GM21515 (cell line): ENCODE data around the gene GINS1.
"Not testable (repeated sequence)": the region's sequence is repeated elsewhere in the genome, so short reads cannot be mapped to it uniquely, and the experiment has no call there.

Source experiments
- ATAC-seq: cut with Tn5 transposase; IDR thresholded peaks from one replicate; pipeline ENCODE4 v1.9.1; 2021; ENCODE audit not compliant: unreplicated experiment

Gene GINS1

DNA sequence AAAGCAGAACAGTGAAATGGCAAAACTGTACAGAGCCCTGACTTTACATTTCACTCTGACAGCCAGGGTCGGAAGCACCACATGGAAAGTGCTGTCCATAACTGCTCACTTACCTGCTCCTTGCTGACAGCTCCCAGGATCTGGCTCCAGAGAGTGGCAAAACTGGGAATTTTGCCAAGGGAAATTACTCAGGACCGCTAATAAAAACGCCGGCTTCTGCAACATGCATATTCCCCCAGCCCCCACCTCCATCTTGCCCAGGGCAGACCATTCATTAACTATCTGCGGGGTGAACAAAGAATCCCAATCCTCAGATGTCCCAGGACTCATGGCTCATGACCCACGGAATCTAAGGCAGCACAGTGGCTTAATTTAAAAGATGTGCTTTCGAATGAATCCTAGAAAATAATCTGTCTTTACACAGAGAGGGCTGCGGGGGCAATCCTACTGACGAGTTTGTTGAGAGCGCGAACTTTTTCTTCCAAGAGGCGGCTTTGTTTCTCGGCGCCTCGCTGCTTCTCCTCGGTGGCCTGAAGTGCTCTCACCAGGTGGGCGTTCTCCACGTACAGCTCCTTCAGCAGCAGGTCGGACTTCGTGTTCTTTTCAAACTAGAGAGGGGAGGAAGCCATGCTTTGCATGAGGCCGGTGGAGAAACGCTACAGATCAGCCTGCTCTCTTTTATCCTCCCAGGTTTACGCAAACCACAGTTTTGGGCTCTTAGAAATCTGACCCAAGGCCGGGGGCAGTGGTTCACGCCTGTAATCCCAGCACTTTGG, 45.8 kb downstream of the GINS1 start:
- ATAC-seq, result no peak

DNA sequence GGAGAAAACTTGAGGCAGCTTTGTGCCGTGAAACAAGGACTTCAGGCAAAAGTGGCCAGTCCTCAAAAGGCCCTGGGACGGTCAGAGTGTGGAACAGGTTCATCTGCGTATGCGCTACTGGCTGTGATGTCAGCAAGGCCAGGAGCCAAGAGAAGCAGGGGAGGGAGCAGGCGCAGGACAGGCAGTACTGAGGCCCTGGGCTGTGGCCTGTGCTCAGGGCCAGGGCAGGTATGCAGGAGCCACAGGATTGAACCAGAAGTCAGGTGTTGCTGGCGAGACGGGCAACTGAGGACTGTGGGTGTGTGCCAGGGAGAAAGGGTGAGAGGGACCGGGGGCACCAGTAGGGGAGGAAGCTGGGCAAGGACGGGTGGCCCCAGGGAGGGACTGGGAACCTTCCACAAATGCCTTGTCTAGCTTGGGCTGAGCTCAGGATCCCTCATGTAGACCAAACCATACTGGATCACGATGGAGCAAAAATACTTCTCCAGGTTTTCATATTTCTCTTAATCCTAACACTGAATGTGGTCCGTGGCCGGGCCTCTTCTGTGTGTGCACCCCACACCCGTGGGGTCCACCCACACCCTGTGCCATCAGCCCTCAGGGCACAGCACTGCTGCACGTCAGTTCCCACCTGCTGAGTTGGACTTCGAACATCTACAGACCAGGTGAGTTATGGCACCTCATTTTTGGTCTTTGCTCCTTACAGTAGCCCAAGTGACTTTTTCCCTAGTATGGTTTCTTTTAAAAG, 46.9 kb downstream of the GINS1 start:
- ATAC-seq, result no peak

DNA sequence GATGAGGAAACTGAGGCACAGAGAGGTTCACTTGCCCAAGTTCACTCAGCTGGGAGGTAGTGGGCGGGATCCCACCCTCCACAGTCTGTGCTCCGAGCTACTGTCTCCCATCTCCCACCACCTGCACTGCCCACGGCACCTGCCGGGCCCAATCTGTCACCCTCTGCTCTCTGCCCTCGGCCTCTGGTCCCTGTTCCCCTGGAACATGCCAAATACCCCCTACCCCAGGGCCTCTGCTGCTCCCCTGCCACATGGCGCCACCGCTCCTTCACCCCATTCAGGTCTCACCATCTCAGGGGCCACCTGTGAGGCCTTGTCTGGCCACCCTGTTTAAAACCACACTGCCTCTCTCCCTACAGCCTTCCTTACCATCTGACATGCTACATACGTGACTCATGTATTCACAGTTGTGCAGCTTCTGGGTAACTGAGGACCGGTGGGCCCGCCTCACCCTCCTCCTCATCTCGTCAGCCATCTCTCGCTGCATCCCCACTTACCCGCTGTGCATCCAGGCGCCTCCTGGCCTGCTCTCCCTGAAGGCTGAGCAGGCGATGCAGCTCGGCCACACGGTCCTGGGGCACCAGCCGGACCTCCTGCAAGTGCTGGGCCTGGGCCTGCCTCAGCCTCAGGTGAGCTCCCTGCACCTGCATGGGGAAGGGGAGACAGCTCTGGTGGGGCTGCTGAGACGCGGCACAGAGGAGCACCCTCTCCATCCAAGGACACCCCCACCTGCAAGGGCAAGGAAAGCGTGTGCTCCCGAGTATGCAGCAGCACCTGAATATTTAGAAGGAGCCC, 50.6 kb downstream of the GINS1 start:
- ATAC-seq, result no peak

DNA sequence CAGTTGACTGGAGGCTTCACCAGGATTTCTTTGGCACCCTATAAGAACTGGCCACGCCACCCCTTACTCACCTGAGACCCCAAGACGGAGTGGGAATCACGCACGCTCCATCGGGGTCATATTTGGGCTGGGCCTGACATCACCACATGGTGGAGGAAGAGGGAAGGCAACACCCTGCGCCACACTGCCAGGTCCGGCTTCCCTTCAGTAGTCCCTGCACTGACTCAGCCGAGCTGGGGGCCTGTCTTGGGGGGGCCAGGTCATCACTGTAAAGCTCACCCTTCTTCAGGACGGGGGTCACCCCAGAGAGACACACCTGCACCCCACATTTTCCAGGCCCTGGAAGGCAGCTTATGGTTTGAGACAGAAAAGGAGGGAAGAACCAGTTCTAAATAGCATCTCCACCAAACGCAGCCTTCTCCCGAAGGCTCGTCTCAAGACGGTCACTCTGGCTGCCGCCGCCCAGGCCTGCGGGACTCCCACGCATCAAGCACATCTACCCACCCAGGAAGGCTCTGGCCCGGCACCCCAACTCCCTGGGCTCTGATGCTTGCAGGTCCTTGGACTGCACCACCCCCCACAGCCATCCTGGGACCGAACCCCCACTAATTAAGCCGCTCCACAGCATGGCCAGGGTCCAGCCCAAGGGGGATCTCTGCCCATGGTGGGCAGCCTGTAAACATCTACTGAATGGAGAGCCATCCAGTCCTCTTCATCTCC, 51.8 kb downstream of the GINS1 start:
- no peak for ATAC-seq

DNA sequence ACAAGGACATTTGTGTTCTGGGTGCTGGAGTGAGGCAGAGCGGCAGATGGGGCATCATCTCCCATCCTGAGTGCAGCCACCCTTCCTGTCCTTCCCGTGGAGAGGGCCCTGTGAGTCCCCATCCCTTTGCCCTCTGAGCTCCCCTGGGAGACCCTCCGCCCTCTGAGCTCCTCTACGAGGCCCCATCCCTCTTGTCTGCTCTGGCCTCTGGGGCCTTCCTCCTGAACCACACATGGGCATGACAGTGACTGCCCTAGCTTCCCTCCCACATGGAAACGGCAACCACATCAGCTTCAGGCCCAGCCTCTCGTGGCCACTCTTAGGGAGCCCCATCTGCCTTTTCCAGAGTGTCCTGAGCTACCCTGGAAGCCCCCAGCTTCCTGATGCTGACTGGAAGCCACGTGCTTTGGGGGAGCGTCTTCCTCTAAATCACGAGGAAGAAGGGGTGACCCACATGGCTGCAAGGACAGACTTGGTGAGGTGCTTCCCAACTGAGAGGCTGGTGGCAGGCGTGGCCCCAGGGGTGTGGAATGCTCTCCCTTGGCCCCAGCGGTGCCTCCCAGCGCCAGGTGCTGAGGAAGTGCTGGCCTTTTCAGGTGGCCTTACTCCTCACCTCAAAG, 52.6 kb downstream of the GINS1 start:
- ATAC-seq, result no peak

DNA sequence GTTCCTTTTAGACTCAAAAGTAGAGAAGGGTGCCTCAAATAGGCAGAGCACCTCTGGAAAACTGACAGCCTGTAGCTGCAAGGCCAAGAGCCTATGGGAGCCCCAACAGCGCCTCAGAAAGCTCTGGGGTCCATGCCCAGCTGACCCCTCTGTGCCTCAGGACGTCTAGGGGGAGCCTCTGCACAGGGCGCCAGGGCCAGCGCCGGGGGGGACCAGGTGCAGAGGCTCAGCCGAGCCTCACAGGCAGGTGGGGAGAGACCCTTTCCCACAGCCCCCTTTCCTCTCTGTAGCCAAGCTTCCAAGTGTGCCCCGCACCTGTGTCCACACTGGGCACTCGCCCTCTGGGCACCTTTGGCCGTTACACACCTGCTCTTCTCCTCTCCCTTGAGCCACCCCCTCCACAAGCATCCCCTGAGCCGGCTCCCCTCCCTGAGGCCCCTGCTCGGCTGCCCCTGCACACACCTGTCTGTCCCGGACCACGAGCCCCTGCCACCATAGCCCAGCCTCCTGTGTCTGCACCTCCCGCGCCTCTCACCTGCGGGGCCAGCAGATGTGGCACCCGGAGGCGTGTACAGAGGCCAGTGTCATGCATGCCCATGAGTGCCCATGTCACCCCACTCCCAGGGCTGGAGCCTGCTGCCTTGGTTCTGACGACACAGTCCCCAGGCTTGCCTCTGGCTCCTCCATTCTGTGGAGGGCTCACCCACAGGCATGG, 53.2 kb downstream of the GINS1 start:
- ATAC-seq, result no peak

DNA sequence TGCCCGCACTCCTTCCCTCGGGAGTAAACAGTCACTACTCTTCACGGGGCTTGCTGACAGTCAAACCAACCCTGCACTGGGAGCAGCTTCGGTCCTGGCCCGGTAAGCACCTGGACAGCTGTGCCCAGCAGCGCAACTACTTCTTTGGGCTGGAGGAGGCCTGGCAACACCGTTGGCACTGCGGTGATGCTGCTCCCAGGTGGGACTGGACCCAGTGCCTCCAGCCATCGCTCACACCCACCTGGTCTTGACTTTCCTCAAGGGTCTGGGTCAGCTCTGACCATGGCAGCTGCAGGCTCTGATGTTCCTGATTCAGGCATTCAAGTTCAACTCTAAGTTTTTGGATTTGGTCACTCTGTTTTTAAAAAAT, 53.8 kb downstream of the GINS1 start:
- ATAC-seq, result no peak

DNA sequence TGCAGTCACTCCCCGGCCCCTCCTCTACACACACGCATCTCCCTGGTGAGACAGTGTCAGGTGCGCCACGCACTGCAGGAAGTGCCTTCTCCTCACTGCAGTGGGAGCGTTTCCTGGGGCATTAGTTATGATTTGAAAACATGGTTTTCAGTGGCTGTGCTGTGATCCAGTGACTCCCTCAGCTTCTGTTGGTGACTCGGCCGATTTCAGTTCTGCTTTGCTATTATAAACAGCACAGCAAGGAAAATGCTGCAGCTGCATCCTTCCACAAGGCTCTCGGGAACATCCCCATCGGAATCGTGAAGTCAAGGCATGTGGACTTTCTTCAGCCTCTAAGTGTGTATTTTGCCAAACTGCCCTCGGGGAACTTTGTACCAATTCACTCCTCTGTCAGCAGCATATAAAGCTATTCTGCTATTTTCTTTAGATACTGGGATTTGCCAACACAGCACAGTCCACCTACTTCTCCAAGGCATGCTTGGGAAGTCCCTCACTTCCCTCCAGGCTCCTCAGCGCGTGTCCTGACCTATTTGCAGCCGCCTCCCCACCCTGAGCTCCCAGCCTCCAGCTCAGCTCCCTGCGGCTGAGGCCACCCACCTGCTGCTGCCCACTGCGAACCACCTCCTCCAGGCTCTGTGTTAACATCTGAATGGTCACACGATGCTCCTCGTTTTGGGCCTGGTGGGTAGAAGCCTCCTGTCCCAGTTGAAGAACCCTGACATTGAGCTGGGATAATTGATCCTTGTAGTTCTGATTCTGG, 54.5 kb downstream of the GINS1 start:
- ATAC-seq, result no peak

DNA sequence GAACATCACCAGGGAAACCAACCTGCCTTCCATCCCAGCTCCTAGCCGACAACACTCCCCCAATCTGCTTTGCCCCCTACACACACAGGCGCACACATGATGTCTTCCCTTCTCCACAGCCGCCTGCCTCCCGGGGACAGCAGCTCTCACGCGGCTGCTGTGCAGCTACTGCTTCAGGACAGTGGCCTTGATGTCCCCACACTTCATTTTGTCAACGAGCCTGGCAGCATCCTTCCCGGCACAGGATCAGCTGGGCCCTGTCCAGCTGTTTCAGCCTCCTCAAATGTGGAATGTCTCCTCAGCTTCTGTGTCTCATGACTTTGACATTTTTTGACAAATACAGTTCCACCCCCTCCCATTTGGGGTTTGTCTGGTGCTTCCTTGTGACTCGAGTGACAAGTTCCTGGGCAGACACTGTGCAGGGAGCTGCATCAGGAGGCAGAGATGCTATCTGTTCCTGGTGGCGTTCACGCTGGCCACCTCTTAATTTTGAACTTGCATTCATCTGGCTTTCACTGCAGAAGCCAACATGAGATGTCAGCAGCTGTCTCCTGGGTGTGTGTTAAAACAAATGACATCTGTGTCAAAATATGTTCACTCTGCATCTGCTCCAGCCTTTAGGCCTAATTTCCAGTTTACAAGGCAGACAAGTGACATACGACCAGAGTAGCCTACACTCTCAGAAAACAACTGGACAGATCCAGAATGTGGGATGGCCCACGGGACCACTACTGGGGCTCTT, 57.2 kb downstream of the GINS1 start:
- no peak for ATAC-seq

DNA sequence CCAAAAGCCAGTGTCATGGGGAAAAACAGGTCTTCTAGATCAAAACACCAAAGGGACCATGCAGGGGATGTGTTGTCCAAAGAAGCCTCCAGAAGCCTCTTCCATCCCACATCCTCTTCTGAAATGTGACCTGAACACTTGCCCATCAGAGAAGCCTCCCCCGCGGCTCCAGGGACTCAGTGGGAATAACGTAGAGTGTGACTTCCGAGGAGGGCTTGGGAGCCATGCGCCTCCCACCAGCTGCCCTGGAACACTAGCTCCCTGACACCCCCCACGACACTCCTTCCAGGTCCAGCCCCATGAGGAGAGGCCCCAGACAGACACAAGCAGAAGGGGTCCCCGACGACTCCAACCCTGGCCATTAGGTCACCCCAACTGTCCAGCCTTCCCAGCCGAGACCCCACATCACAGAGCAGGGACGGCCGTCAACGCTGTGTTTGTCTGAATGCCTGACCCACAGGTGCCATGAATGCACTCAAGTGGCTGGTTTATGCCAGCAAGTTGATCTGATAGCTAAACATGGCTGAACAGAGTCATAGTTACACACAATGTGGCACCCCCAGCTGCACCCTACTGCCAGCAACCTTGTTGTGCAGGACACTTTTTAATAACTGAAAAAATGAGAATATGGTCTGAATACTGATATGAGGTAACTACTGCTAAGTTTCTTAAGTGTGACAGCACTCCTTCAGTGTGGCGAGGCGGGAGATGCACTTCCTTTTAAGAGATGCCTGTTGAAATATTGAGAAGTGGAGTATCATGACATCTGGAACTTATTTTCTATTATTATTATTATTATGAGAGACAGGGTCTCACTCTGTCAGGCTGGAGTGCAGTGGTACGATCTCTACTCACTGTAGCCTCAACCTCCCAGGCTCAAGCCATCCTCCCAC, 58.0 kb downstream of the GINS1 start:
- no peak for ATAC-seq

DNA sequence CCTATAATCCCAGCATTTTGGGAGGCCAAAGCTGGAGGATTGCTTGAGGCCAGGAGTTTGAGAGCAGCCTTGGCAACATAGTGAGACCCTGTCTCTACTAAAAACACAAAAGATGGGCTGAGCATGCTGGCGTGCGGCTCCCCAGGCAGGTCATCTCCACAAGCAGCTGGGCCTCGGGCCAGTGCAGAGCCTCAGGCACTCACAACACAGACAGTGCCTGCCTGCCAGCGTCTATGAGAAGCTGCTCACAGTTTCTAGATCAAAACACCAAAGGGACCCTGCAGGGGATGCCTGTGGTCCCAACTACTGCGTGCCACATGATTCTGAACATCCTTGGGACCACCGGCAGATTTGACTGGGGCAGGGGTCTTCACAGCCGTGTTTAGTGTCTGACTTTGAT, 59.4 kb downstream of the GINS1 start:
- ATAC-seq, result no peak

DNA sequence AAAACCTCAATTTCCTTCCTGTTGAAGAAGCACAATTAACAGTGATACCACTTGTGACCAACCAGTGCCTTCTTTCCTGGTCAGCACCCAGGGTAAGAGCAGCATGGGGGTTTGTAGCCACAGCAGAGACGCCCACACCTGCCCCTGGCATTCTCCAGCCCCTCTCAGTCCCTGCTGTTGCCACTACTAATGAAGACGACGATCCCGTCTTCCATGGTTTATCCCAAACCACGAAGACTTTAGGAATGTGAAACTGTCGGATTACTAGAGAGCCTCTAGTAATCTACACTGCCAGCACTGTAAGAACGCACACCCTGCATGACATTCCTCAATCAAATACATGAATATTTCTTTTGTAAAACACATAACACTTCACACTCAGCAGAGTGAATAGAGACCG, 60.0 kb downstream of the GINS1 start:
- ATAC-seq, result no peak

DNA sequence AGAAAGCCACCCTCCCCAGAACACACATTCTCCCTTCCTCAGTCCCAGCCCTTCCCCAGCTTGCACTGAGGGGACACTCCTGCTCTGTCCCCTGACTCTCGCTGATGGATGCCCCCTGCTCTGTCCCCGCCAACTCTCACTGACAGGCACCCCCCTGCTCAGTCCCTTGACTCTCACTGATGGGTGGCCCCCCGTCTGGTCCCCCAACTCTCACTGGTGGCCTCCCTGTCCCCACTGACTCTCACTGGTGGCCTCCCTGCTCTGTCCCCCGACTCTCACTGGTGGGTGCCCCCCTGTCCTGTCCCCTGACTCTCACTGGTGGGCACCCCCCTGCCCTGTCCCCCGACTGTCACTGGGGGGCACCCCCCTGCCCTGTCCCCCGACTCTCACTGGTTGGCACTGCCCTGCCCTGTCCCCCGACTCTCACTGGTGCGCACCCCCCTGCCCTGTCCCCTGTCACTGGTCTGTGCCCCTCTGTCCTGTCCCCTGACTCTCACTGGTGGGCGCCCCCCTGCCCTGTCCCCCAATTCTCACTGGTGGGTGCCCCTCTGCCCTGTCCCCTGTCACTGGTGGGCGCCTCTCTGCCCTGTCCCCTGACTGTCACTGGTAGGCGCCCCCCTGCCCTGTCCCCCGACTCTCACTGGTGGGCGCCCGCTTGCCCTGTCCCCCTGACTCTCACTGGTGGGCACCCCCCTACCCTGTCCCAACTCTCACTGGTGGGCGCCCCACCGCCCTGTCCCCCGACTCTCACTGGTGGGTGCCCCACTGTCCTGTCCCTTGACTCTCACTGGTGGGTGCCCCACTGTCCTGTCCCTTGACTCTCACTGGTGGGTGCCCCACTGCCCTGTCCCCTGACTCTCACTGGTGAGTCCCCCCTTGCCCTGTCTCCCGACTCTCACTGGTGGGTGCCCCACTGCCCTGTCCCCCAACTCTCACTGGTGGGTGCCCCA, 60.9 kb downstream of the GINS1 start:
- no peak for ATAC-seq

DNA sequence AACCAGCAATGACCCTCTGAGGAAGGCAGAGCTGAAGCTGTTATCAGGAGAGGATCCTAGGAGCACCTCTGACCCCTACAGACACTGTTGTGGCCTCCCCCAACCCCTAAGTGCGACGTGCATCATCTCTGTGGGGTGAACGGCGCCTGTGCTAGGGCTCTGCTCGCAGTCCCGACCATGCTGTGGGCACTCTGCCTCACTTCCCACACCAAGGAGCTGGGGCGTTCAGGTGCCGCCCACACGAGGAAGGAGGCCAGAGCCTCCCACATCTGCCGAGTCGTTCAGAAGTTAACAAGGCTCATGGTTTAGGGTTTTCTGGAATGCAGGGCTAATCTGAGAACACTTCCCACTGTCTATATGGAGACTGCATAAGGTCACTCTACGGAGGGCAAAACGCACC, 62.1 kb downstream of the GINS1 start:
- no peak for ATAC-seq

DNA sequence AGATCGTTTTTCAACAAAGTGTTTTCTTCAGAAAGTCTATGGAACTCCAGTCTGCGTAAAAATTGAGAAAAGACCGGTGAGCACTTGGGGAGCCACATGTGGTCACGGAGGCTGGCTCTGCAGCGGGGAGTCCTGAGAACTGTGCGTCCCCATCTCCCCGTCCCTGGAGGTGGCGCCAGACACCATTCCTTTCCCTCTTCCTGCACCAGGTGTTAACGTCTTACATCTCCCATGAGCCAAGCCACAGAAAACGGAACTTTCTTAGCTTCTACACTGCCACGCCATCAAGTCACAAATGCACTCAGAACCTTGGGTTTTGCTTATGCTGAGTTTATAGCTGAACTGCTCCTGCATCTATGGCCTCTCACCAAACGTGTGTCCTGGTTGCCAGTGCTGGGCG, 62.6 kb downstream of the GINS1 start:
- no peak for ATAC-seq

DNA sequence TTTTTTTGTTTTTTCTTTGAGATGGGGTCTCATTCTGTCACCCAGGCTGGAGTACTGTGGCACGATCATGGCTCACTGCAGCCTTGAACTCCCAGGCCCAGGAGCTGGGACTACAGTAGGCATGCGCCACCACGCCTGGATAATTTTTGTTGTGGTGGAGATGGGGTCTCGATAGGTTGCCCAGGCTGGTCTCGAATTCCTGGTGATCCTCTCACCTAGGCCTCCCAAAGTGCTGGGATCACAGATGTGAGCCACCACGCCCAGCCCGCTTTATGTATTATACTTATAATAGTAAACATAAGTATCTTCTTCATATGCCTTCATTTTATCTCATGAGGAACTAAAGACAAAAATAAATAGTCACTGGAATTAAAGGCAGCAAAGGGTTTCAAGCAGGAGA, 63.5 kb downstream of the GINS1 start:
- no peak for ATAC-seq

DNA sequence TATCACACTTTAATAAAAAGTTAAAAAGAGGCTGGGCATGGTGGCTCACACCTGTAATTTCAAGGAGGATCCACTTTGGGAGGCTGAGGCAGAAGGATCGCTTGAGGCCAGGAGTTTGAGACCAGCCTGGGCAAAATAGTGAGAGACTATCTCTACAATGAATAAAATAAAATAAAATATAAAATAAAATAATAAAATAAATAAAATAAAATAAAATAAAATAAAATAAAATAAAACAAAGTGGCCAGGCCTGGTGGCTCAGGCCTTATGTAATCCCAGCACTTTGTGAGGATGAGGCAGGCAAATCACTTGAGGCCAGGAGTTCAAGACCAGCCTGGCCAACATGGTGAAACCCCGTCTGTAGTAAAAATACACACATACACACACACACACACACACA, 65.8 kb downstream of the GINS1 start:
- not testable (repeated sequence) for ATAC-seq
